GM12878 (cell line): Measurements from ENCODE around the gene ABCC5. TPM values are rescaled to one million over a fixed set of nuclear protein-coding genes. Genes with fewer than 3 reads are reported as not detected.

ENCODE experiments used
- ATAC-seq: fragments of 200-7000 bp; cut with Tn5 transposase; 3 replicates; pipeline ENCODE4 v1.9.1; 2020; ENCODE audit warnings: mild to moderate bottlenecking, moderate library complexity
- BruUV-seq: library from RNA; stranded (reverse); fragments of 400-500 nt; replicated peaks from 2 replicates; lab custom pipeline; 2021; lab: Mats Ljungman, UMichigan
- CTCF ChIA-PET: fragments of 300-600 bp; sonication (Branson Sonifier 250); formaldehyde crosslinking; extraction: SDS; loops from one replicate; lab custom pipeline; 2021; ENCODE audit warnings: inconsistent platforms; lab: Yijun Ruan, JAX
- POLR2A ChIA-PET: fragments of 350-600 bp; formaldehyde crosslinking; extraction: SDS; loops from one replicate; lab custom pipeline; 2021; ENCODE audit warnings: inconsistent platforms; lab: Charles Lee
- RAD21 ChIA-PET: fragments of 300-600 bp; sonication (Branson Sonifier 250); formaldehyde crosslinking; loops from one replicate; lab custom pipeline; 2023; ENCODE audit warnings: antibody characterized with exemption; ENCODE audit not compliant: unreplicated experiment; lab: Charles Lee
- SMC1A ChIA-PET: fragments of 300-600 bp; sonication (Branson Sonifier 250); formaldehyde crosslinking; loops from one replicate; lab custom pipeline; 2023; ENCODE audit not compliant: unreplicated experiment, uncharacterized antibody; lab: Charles Lee
- DNase-seq: peaks from one replicate; pipeline ENCODE4 v3.0.0-alpha.2; 2011; ENCODE audit warnings: low read depth, low spot score
- FAIRE-seq: peaks from 3 replicates; lab custom pipeline; 2011; peaks lifted over from hg19 to GRCh38; lab: Jason Lieb, UNC
- H2AFZ ChIP-seq: 2 replicates; pipeline ENCODE4 v1.6.0; 2011; ENCODE audit warnings: low read depth, low read length, control low read depth; ENCODE audit not compliant: control insufficient read depth
- H3K27ac ChIP-seq: 2 replicates; pipeline ENCODE4 v1.5.1; 2011; ENCODE audit warnings: control low read depth; ENCODE audit not compliant: control insufficient read depth, insufficient read depth
- H3K27me3 ChIP-seq, 2 experiments: replicated peaks in 1 of 2; 2 replicates each; pipeline versions ENCODE4 v1.6.0 to v1.6.1; 2011; ENCODE audit warnings: low read length in 1 of 2; ENCODE audit not compliant: control insufficient read depth in 2 of 2, insufficient read depth in 2 of 2
- H3K36me3 ChIP-seq, 2 experiments: 2 replicates each; pipeline ENCODE4 v1.5.1; 2011; ENCODE audit warnings: low read length in 1 of 2; ENCODE audit not compliant: control insufficient read depth in 2 of 2, insufficient read depth in 2 of 2
- H3K4me1 ChIP-seq: 2 replicates; pipeline ENCODE4 v1.6.1; 2011; ENCODE audit warnings: mild to moderate bottlenecking, low read length, moderate library complexity, mixed read lengths; ENCODE audit not compliant: control insufficient read depth, insufficient read depth
- H3K4me2 ChIP-seq: 2 replicates; pipeline ENCODE4 v1.6.0; 2011; ENCODE audit warnings: control low read depth; ENCODE audit not compliant: control insufficient read depth, insufficient read depth
- H3K4me3 ChIP-seq: fragments of 200-600 bp; sonication (generic); 2 replicates; pipeline ENCODE4 v1.5.1; 2016
- H3K79me2 ChIP-seq: 2 replicates; pipeline ENCODE4 v1.6.0; 2011; ENCODE audit warnings: low read length; ENCODE audit not compliant: control insufficient read depth, insufficient read depth
- H3K9ac ChIP-seq: 2 replicates; pipeline ENCODE4 v1.8.0; 2011; ENCODE audit warnings: low read length, control low read depth, mixed read lengths; ENCODE audit not compliant: control insufficient read depth, insufficient read depth
- H3K9me3 ChIP-seq: replicated peaks from 3 replicates; pipeline ENCODE4 v1.5.1; 2011; ENCODE audit warnings: mild to moderate bottlenecking, low read length; ENCODE audit not compliant: control insufficient read depth, insufficient read depth
- H4K20me1 ChIP-seq: 2 replicates; pipeline ENCODE4 v1.6.0; 2011; ENCODE audit not compliant: control insufficient read depth, insufficient read depth
- E4F1 ChIP-seq: fragments of 450-650 bp; IDR thresholded peaks from 2 replicates; pipeline ENCODE4 v1.6.1; 2018; ENCODE audit warnings: borderline replicate concordance, mild to moderate bottlenecking; ENCODE audit not compliant: partially characterized antibody
- EP300 ChIP-seq, 2 experiments: fragments of 150-350 bp in 1 of 2; IDR thresholded peaks; 2 replicates each; pipeline ENCODE4 v1.6.1; 2011 to 2012; ENCODE audit warnings: low read depth in 2 of 2, low read length in 2 of 2, borderline replicate concordance in 1 of 2, improper control_type of control experiment in 1 of 2, inconsistent platforms in 1 of 2; ENCODE audit not compliant: control insufficient read depth in 1 of 2
- IRF3 ChIP-seq: fragments of 450-650 bp; IDR thresholded peaks from 2 replicates; pipeline ENCODE4 v1.6.1; 2014; ENCODE audit warnings: mild to moderate bottlenecking
- IRF5 ChIP-seq: fragments of 450-650 bp; IDR thresholded peaks from 2 replicates; pipeline ENCODE4 v1.6.1; 2017; ENCODE audit warnings: borderline replicate concordance
- KDM1A ChIP-seq: fragments of 200-600 bp; sonication (generic); IDR thresholded peaks from 2 replicates; pipeline ENCODE4 v1.6.1; 2016; ENCODE audit warnings: borderline replicate concordance
- LARP7 ChIP-seq: fragments of 450-650 bp; IDR thresholded peaks from 2 replicates; pipeline ENCODE4 v1.6.1; 2017; ENCODE audit warnings: mild to moderate bottlenecking
- POLR2AphosphoS2 ChIP-seq: IDR thresholded peaks from 2 replicates; pipeline ENCODE4 v1.6.1; 2011; ENCODE audit warnings: low read depth, mild to moderate bottlenecking, low read length, improper control_type of control experiment, moderate library complexity
- SKIL ChIP-seq: fragments of 450-650 bp; IDR thresholded peaks from 2 replicates; pipeline ENCODE4 v1.6.1; 2017; ENCODE audit warnings: mild to moderate bottlenecking, low read depth, inconsistent platforms; ENCODE audit not compliant: poor library complexity, severe bottlenecking
- ZBTB40 ChIP-seq: fragments of 450-650 bp; IDR thresholded peaks from 2 replicates; pipeline ENCODE4 v1.6.1; 2016; ENCODE audit warnings: mild to moderate bottlenecking, moderate library complexity, borderline replicate concordance
- ZNF384 ChIP-seq: IDR thresholded peaks from 2 replicates; pipeline ENCODE4 v1.6.1; 2012; ENCODE audit warnings: low read depth, mild to moderate bottlenecking, low read length, improper control_type of control experiment, borderline replicate concordance
- ZZZ3 ChIP-seq: IDR thresholded peaks from 2 replicates; pipeline ENCODE4 v1.6.1; 2011; ENCODE audit warnings: low read depth; ENCODE audit not compliant: control insufficient read depth, insufficient read length
- WGBS: methylation state at CpG from one replicate; pipeline ENCODE4 v1.1.6; 2016; ENCODE audit warnings: low lambda C conversion rate; ENCODE audit not compliant: insufficient replicate concordance, insufficient coverage; ENCODE audit errors: missing lambda C conversion rate; 5-methylcytosine and 5-hydroxymethylcytosine counted together
- in situ Hi-C: fragments of 300-500 bp; cut with MboI; formaldehyde crosslinking; loops from 9 replicates; pipeline ENCODE4 v1.14.3; 2018; ENCODE audit warnings: mixed read lengths
- intact Hi-C: fragments of 100-400 bp; cut with micrococcal nuclease; formaldehyde crosslinking; loops from one replicate; pipeline ENCODE4 v1.14.2; 2022; ENCODE audit not compliant: unreplicated experiment
- polyA plus RNA-seq, 11 experiments: library from polyadenylated mRNA; depleted of rRNA in 4 of 11; unstranded in 6 of 11; stranded (reverse) in 5 of 11; fragments of >200 nt; fragmentation: Nextera tagmentation in 4 of 11; fragmentation: Illumina TruSeq in 1 of 11; extraction: Ambion mirVana in 4 of 11; extraction: Trizol in 1 of 11; gene quantifications; 1 replicate in 1 of 11; 2 replicates in 10 of 11; pipeline versions ENCODE4 v1.2.1 to v1.2.3, GENCODE V29; 2011 to 2016; ENCODE audit warnings: inconsistent platforms in 2 of 11, missing spikeins in 2 of 11, low read depth in 1 of 11
- total RNA-seq, 4 experiments: library from RNA; depleted of rRNA in 3 of 4; stranded (reverse); fragments of >200 nt in 3 of 4; fragmentation: Illumina TruSeq in 1 of 4; extraction: Trizol in 1 of 4; gene quantifications; 2 replicates each; pipeline versions ENCODE4 v1.2.1 to v1.2.3, GENCODE V29; 2013 to 2021

Gene ABCC5
- total and polyA plus RNA-seq, 10 of the 15 experiments (the other 5 are each of a cell fraction or from before 2014, with no cell fraction given), result 6.0 to 17.8 (median 9.7) TPM

GRCh38 chr3:183920416-183920815, 97.3 kb downstream of the ABCC5 start:
- no peak for DNase-seq
- ATAC-seq, result no peak
- Histone ChIP-seq H3K4me1 (peaks cover 2% of the 10 kb centered on the region), H2AFZ (no peak overlapping the region), H3K27ac (no peak overlapping the region), H4K20me1 (no peaks in the 10 kb centered on the region), H3K27me3 (no peaks in the 10 kb centered on the region), H3K79me2 (no peaks in the 10 kb centered on the region), H3K4me3 (no peak overlapping the region), H3K4me2 (no peak overlapping the region), H3K9ac (no peak overlapping the region), H3K36me3 (no peaks in the 10 kb centered on the region; a peak in 1 of 4 replicates), H3K9me3 (no peaks in the 10 kb centered on the region)
- WGBS, result 75% methylated on average over 14 of the region's 14 CpGs
- FAIRE-seq, result no peak
- intact Hi-C loops, result no loop called here
- POLR2A ChIA-PET, result interaction anchor here (0.6 kb wide), 1 partner anchor 195 kb away, joined by 4 read pairs; no protein-coding TSS in a partner anchor
- BruUV-seq, result no TSS peak
- in situ Hi-C loops, result no loop called here
- RAD21 ChIA-PET, result interaction anchor here (1.0 kb wide), 1 partner anchor 85 kb away, joined by 3 read pairs; no protein-coding TSS in a partner anchor
- SMC1A ChIA-PET, result interaction anchor here (0.9 to 1.5 kb wide), 2 partner anchors 97 to 104 kb away, joined by 3 to 4 read pairs; partner anchors contain the start of gene ABCC5
- CTCF ChIA-PET, result interaction anchor here (0.6 kb wide), 1 partner anchor 17 kb away, joined by 3 read pairs; no protein-coding TSS in a partner anchor
- TF ChIP-seq IRF3, result no peak
- no peak for TF ChIP-seq ZBTB40
- no peak for TF ChIP-seq E4F1
- TF ChIP-seq ZZZ3, result no peak
- TF ChIP-seq ZNF384, result no peak
- TF ChIP-seq KDM1A, result no peak
- TF ChIP-seq POLR2AphosphoS2, result no peak
- no peak for TF ChIP-seq EP300 (IDR thresholded peaks at IDR 0.05; ENCODE audit: borderline replicate concordance in 1 of 2, control insufficient read depth in 1 of 2, low read depth in 2 of 2, low read length in 2 of 2)
- TF ChIP-seq LARP7, result no peak
- TF ChIP-seq SKIL, result no peak
- no peak for TF ChIP-seq IRF5
